Activated CD4-positive, alpha-beta memory T cell treated with anti-CD3 and anti-CD28 coated beads for 36 hours (primary cell): Measurements from ENCODE around the gene TMC7. TPM values are rescaled to one million over a fixed set of nuclear protein-coding genes. Genes with fewer than 3 reads are reported as not detected.
A peak's percentile ranks its signal among the peaks of the same experiment; 100 is the strongest.

ENCODE experiments used
- CTCF ChIA-PET: fragments of 350-600 bp; sonication (Branson Sonifier 250); formaldehyde crosslinking; loops from one replicate; lab custom pipeline; 2021; ENCODE audit warnings: antibody characterized with exemption, inconsistent platforms; lab: Charles Lee
- POLR2A ChIA-PET: fragments of 350-600 bp; sonication (Branson Sonifier 250); formaldehyde crosslinking; loops from one replicate; lab custom pipeline; 2021; ENCODE audit warnings: antibody characterized with exemption; lab: Charles Lee
- DNase-seq: peaks from one replicate; pipeline ENCODE4 v3.0.0-alpha.2; 2020
- H3K27ac Mint-ChIP-seq: one replicate; pipeline ENCODE4 v1.8.0; 2021; ENCODE audit warnings: mixed read lengths
- H3K27me3 Mint-ChIP-seq: one replicate; pipeline ENCODE4 v1.8.0; 2021; ENCODE audit warnings: mixed read lengths
- H3K36me3 Mint-ChIP-seq: one replicate; pipeline ENCODE4 v1.8.0; 2021; ENCODE audit warnings: mixed read lengths
- H3K4me1 Mint-ChIP-seq: one replicate; pipeline ENCODE4 v1.8.0; 2021; ENCODE audit warnings: low read depth, mixed read lengths
- H3K4me3 Mint-ChIP-seq: one replicate; pipeline ENCODE4 v1.8.0; 2021; ENCODE audit warnings: mild to moderate bottlenecking, mixed read lengths
- H3K9me3 Mint-ChIP-seq: one replicate; pipeline ENCODE4 v1.8.0; 2021; ENCODE audit warnings: mixed read lengths
- intact Hi-C: fragments of 100-400 bp; cut with micrococcal nuclease; formaldehyde crosslinking; loops from one replicate; pipeline ENCODE4 v1.15.1; 2023
- total RNA-seq, 2 experiments: library from RNA; stranded (reverse); gene quantifications; one replicate each; pipeline ENCODE4 v1.2.3, GENCODE V29; 2021

Gene TMC7
- total RNA-seq, 2 experiments from 2014 or later, result not detected

DNA sequence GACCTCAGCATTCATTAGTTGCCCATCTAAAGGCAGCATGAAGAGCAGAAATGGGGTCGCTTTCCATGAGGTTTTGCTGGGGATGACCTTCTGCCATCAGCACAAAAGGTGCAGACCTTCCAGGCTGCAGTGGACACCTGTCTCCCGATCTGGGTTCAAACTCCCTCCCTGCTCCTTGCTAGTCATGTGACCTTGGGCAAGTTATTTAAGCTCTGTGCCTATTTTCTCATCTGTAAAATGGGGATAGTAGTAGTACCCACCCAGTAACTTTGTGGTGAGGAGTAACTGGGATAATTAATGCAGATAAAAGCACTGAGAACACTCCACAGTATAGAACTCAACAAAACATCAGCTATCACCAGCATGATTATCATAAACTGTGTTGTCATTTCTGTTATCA, 62.3 kb downstream of the TMC7 start:
- Mint-ChIP-seq H3K27me3 (peaks cover 3% of the 10 kb centered on the region), H3K9me3 (no peaks in the 10 kb centered on the region), H3K27ac (no peak overlapping the region), H3K36me3 (no peaks in the 10 kb centered on the region), H3K4me1 (no peaks in the 10 kb centered on the region), H3K4me3 (no peak overlapping the region)
- intact Hi-C loops, result no loop called here
- CTCF ChIA-PET, result interaction anchor here (1.3 kb wide), 1 partner anchor 40 kb away, joined by 4 read pairs; no protein-coding TSS in a partner anchor
- POLR2A ChIA-PET, result no interaction called here
- no peak for DNase-seq

- intact Hi-C loops, result no loop called here
- no peaks in the 10 kb centered on the region for H3K9me3 Mint-ChIP-seq
- DNase-seq, result no peak
- peaks cover 7% of the 10 kb centered on the region for H3K4me1 Mint-ChIP-seq
- ChIA-PET CTCF (interaction anchor here (0.7 kb wide), 1 partner anchor 268 kb away, joined by 5 read pairs; no protein-coding TSS in a partner anchor), POLR2A (no interaction called here)
- no peak overlapping the region for H3K4me3 Mint-ChIP-seq
- H3K36me3 Mint-ChIP-seq, result no peaks in the 10 kb centered on the region
- H3K27me3 Mint-ChIP-seq, result peaks cover 4% of the 10 kb centered on the region
- no peak overlapping the region for H3K27ac Mint-ChIP-seq
Measured at GRCh38 chr16:19062706-19063105, 79.0 kb downstream of the TMC7 start.

DNA sequence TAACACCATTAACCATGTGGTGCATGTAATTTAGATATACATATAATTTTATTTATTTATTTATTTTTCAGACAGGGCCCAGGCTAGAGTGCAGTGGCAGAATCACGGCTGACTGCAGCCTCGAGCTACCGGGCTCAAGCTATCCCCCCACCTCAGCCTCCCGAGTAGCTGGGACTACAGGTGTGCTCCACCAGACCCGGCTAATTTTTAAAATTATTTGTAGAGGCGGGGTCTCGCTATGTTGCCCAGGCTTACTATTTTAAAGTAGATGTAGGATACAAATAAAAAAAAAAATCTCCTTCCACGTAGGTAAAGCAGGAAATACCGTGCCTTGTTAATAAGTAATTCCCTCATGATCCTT, 83.2 kb downstream of the TMC7 start:
- intact Hi-C loops, result loop anchor here (2.0 to 5.0 kb wide), 5 partner anchors 140 to 488 kb away; partner anchors contain the start of genes ARL6IP1, CCP110, GDE1 and SMG1
- Mint-ChIP-seq H3K36me3 (no peaks in the 10 kb centered on the region), H3K27ac (peak overlapping the region; percentile 93), H3K9me3 (no peaks in the 10 kb centered on the region), H3K27me3 (no peaks in the 10 kb centered on the region), H3K4me1 (peaks cover 7% of the 10 kb centered on the region), H3K4me3 (peak overlapping the region; percentile 91)
- ChIA-PET CTCF (interaction anchor here (1.1 to 3.5 kb wide), 2 partner anchors 19 to 489 kb away, joined by 4 to 14 read pairs; partner anchors contain the start of gene VPS35L), POLR2A (interaction anchor here (0.9 to 1.6 kb wide), 3 partner anchors 19 to 457 kb away, joined by 3 to 5 read pairs (median 3); partner anchors contain the start of gene CCP110)
- no peak for DNase-seq

DNA sequence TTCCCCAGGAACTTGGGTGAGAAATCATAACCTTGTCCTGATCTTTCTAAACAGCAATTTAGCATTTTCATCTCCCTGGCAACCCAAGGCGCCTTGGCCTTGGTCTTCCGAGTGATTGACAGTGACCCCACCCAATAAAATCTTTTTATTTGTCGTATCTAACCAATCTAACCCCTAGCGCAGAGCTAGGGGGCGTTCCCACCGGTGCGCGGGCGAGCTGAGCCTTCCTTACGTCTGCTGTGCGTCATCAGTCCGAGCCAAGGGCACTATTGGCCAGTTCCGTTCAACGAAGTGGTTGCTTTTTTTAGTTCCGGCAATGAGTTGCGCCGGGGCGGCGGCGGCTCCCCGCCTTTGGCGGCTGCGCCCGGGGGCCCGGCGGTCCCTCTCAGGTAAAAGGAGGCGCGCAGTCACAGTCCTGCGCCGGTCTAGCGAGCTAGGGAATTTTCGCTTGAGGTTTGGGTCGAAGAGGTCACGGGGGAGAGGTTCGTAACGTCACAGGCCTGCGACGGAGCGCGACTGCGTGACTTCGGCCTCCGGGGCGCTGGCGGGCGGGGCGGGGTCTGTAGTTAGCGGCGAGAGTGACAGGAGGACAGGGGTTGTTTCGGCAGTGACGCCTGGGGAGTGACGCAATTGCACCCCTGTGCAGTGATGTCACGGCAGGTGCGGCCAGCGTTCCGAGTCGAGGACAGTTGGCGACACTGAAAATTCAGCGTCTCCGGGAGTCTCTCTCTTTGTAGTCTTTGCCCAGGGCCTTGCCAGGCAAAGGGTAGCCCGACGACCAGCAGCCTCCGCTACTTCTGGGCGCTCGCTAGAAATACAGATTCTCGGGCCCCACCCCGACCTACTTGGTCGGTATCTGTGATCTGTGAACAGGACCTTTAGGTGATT, 83.9 kb downstream of the TMC7 start, which contains the start of gene COQ7:
COQ7 (plus strand) TSS at position 266 of the 888 bp plus-strand sequence; CDS start at position 317, 51 bp downstream.
- CTCF ChIA-PET, result interaction anchor here (1.1 to 3.5 kb wide), 2 partner anchors 18 to 488 kb away, joined by 4 to 14 read pairs; partner anchors contain the start of gene VPS35L
- H3K27me3 Mint-ChIP-seq, result no peaks in the 10 kb centered on the region
- peaks cover 3% of the 10 kb centered on the region for H3K36me3 Mint-ChIP-seq
- DNase-seq, result peak; percentile 99
- intact Hi-C loops, result loop anchor here (2.0 to 5.0 kb wide), 5 partner anchors 141 to 487 kb away; partner anchors contain the start of genes ARL6IP1, CCP110, GDE1 and SMG1
- H3K4me3 Mint-ChIP-seq, result peak within 1 kb of the TSS; percentile 91
- H3K4me1 Mint-ChIP-seq, result peaks cover 7% of the 10 kb centered on the region
- POLR2A ChIA-PET, result interaction anchor here (0.9 to 1.6 kb wide), 3 partner anchors 18 to 456 kb away, joined by 3 to 5 read pairs (median 3); partner anchors contain the start of gene CCP110
- H3K9me3 Mint-ChIP-seq, result no peaks in the 10 kb centered on the region
- peak within 1 kb of the TSS; percentile 93 for H3K27ac Mint-ChIP-seq

DNA sequence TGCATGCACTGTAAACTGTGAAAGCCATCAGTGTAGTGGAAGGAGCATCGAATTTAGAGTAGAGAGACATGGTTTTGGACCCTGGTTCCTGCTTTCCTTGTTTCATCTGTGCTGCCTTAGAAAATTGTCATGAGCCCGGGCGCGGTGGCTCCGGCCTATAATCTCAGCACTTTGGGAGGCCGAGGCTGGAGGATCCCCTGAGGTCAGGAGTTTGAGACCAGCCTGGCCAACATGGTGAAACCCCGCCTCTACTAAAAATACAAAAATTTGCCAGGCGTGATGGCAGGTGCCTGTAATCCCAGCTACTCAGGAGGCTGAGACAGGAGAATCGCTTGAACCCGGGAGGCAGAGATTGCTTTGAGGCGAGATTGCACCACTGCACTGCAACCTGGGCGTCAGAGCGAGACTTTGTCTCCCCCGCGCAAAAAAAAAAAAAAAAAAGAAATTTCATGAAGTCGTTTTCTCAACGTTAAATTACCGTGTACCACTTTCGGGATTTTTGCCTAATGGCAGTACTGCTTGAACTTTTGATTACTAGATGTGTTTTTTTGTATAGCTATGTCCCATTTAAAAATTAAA, 84.6 kb downstream of the TMC7 start:
- intact Hi-C loops, result loop anchor here (5.0 kb wide), 2 partner anchors 281 to 454 kb away; partner anchors contain the start of genes CCP110 and GDE1
- Mint-ChIP-seq H3K27me3 (no peaks in the 10 kb centered on the region), H3K27ac (peak overlapping the region; percentile 93), H3K9me3 (no peaks in the 10 kb centered on the region), H3K36me3 (peaks cover 5% of the 10 kb centered on the region), H3K4me1 (peaks cover 7% of the 10 kb centered on the region), H3K4me3 (peak overlapping the region; percentile 91)
- no peak for DNase-seq
- CTCF ChIA-PET, result interaction anchor here (0.6 to 3.5 kb wide), 3 partner anchors 18 to 98 kb away, joined by 3 to 14 read pairs (median 3); no protein-coding TSS in a partner anchor
- POLR2A ChIA-PET, result interaction anchor here (1.6 kb wide), 1 partner anchor 281 kb away, joined by 3 read pairs; no protein-coding TSS in a partner anchor

- H3K36me3 Mint-ChIP-seq, result peaks cover 19% of the 10 kb centered on the region
- CTCF ChIA-PET, result interaction anchor here (0.6 to 2.3 kb wide), 6 partner anchors 14 to 1094 kb away, joined by 3 to 11 read pairs (median 5); no protein-coding TSS in a partner anchor
Measured at GRCh38 chr16:19071811-19072777, 88.4 kb downstream of the TMC7 start.

GRCh38 chr16:19073344-19073743, 89.6 kb downstream of the TMC7 start:
- no peak overlapping the region for H3K4me3 Mint-ChIP-seq
- ChIA-PET POLR2A (no interaction called here), CTCF (interaction anchor here (0.9 to 2.3 kb wide), 2 partner anchors 13 to 451 kb away, joined by 3 to 11 read pairs; no protein-coding TSS in a partner anchor)
- intact Hi-C loops, result loop anchor here (10.0 kb wide), 1 partner anchor 99 kb away; no protein-coding TSS in a partner anchor
- DNase-seq, result no peak
- H3K27ac Mint-ChIP-seq, result no peak overlapping the region
- no peaks in the 10 kb centered on the region for H3K27me3 Mint-ChIP-seq
- H3K4me1 Mint-ChIP-seq, result no peaks in the 10 kb centered on the region
- H3K36me3 Mint-ChIP-seq, result peaks cover 19% of the 10 kb centered on the region
- H3K9me3 Mint-ChIP-seq, result no peaks in the 10 kb centered on the region

More at GRCh38 chr16:19071811-19072777, 88.4 kb downstream of the TMC7 start:
- no peaks in the 10 kb centered on the region for H3K27me3 Mint-ChIP-seq
- POLR2A ChIA-PET, result interaction anchor here (0.6 kb wide), 1 partner anchor 291 kb away, joined by 3 read pairs; no protein-coding TSS in a partner anchor
- H3K27ac Mint-ChIP-seq, result no peak overlapping the region
- H3K4me1 Mint-ChIP-seq, result peaks cover 3% of the 10 kb centered on the region
- peak; percentile 76 for DNase-seq
- no peak overlapping the region for H3K4me3 Mint-ChIP-seq
- no peaks in the 10 kb centered on the region for H3K9me3 Mint-ChIP-seq
- intact Hi-C loops, result loop anchor here (10.0 kb wide), 1 partner anchor 97 kb away; no protein-coding TSS in a partner anchor

DNA sequence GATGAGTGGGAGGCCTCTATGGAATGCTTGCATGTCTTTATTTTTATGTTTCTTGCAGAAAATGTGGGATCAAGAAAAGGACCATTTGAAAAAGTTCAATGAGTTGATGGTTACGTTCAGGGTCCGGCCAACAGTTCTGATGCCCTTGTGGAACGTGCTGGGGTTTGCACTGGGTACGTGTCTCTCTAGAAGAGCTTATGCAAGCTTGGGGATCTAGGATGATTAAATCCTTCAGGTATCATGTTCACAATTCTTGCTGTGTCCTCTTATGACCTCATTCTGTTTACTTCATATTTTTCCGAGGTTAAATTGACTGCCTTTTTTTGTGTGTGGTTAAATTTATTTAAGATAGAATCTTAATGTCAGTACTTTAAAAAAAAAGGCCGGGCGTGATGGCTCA, 90.1 kb downstream of the TMC7 start:
- POLR2A ChIA-PET, result no interaction called here
- CTCF ChIA-PET, result interaction anchor here (2.3 kb wide), 1 partner anchor 12 kb away, joined by 11 read pairs; no protein-coding TSS in a partner anchor
- Mint-ChIP-seq H3K27me3 (no peaks in the 10 kb centered on the region), H3K4me1 (no peaks in the 10 kb centered on the region), H3K27ac (no peak overlapping the region), H3K36me3 (peaks cover 23% of the 10 kb centered on the region), H3K4me3 (no peak overlapping the region), H3K9me3 (no peaks in the 10 kb centered on the region)
- intact Hi-C loops, result loop anchor here (10.0 kb wide), 1 partner anchor 99 kb away; no protein-coding TSS in a partner anchor
- no peak for DNase-seq

DNA sequence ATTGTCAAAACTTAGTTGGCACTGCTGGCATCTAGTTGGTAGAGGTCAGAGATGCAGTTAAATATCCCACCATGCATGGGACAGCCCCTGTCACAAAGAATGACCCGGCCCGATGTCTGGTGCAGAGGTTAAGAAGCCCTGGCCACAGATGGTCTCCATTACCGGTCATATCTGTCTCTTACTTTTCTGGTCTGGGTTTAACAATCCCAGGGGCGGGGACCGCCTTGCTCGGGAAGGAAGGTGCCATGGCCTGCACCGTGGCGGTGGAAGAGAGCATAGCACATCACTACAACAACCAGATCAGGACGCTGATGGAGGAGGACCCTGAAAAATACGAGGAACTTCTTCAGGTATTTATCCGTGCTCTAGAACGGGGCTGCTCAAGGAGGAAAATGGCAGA, 91.8 kb downstream of the TMC7 start:
- no peak overlapping the region for H3K4me3 Mint-ChIP-seq
- H3K27me3 Mint-ChIP-seq, result no peaks in the 10 kb centered on the region
- H3K4me1 Mint-ChIP-seq, result no peaks in the 10 kb centered on the region
- H3K36me3 Mint-ChIP-seq, result peaks cover 25% of the 10 kb centered on the region
- no peaks in the 10 kb centered on the region for H3K9me3 Mint-ChIP-seq
- ChIA-PET POLR2A (interaction anchor here (0.6 kb wide), 1 partner anchor 296 kb away, joined by 3 read pairs; no protein-coding TSS in a partner anchor), CTCF (no interaction called here)
- H3K27ac Mint-ChIP-seq, result no peak overlapping the region
- intact Hi-C loops, result loop anchor here (10.0 kb wide), 1 partner anchor 101 kb away; no protein-coding TSS in a partner anchor
- DNase-seq, result no peak

DNA sequence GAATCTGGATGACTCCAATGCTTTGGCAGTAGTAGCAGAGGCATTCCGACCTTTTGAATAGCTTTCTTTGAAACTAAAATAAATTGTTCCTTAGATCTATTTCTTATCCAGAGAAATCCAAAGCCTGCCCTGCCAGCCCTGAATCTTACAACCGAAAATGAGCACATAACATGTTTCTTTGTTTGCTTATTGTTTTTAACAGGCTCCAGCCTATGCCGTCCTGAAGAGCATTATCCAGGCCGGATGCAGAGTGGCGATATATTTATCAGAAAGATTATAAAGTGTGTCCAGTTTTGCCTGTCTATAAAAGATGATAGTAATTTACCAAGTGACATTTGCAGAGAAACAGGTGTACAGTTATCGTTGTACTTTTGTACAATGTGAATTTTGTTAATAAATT, 94.1 kb downstream of the TMC7 start:
- Mint-ChIP-seq H3K27me3 (no peaks in the 10 kb centered on the region), H3K4me1 (no peaks in the 10 kb centered on the region), H3K36me3 (peaks cover 34% of the 10 kb centered on the region), H3K4me3 (no peak overlapping the region), H3K9me3 (peaks cover 5% of the 10 kb centered on the region), H3K27ac (no peak overlapping the region)
- CTCF ChIA-PET, result no interaction called here
- intact Hi-C loops, result loop anchor here (10.0 kb wide), 1 partner anchor 103 kb away; no protein-coding TSS in a partner anchor
- DNase-seq, result no peak
- POLR2A ChIA-PET, result no interaction called here
